Astrocyte (in vitro differentiated cells and primary cell): Measurements from ENCODE around the gene CREG2. TPM values are rescaled to one million over a fixed set of nuclear protein-coding genes. Genes with fewer than 3 reads are reported as not detected.

Experiments used
- DNase-seq: peaks from one replicate; pipeline ENCODE4 v3.0.0-alpha.2; 2010; ENCODE audit warnings: low read depth
- FAIRE-seq: peaks from 2 replicates; lab custom pipeline; 2011; peaks lifted over from hg19 to GRCh38; lab: Jason Lieb, UNC
- H2AFZ ChIP-seq: 2 replicates; pipeline ENCODE4 v1.6.0; 2012; ENCODE audit warnings: low read depth, low read length, inconsistent platforms
- H3K27ac ChIP-seq: 2 replicates; pipeline ENCODE4 v1.5.1; 2011; ENCODE audit warnings: low read depth, low read length, inconsistent platforms
- H3K27me3 ChIP-seq: 2 replicates; pipeline ENCODE4 v1.6.0; 2011; ENCODE audit warnings: low read length, inconsistent platforms; ENCODE audit not compliant: insufficient read depth
- H3K36me3 ChIP-seq: 2 replicates; pipeline ENCODE4 v1.5.1; 2011; ENCODE audit warnings: low read length, inconsistent platforms; ENCODE audit not compliant: insufficient read depth
- H3K4me1 ChIP-seq: 2 replicates; pipeline ENCODE4 v1.5.1; 2011; ENCODE audit warnings: low read length, inconsistent platforms; ENCODE audit not compliant: insufficient read depth
- H3K4me2 ChIP-seq: 2 replicates; pipeline ENCODE4 v1.6.0; 2012; ENCODE audit warnings: low read length, inconsistent platforms
- H3K4me3 ChIP-seq: 2 replicates; pipeline ENCODE4 v1.5.1; 2011; ENCODE audit warnings: low read depth, mild to moderate bottlenecking, low read length, inconsistent platforms; ENCODE audit not compliant: insufficient read depth
- H3K79me2 ChIP-seq: 2 replicates; pipeline ENCODE4 v1.6.0; 2012; ENCODE audit warnings: mild to moderate bottlenecking, low read length, inconsistent platforms; ENCODE audit not compliant: insufficient read depth
- H3K9ac ChIP-seq: 2 replicates; pipeline ENCODE4 v1.6.0; 2012; ENCODE audit warnings: mild to moderate bottlenecking, low read length, inconsistent platforms
- H3K9me3 ChIP-seq: 2 replicates; pipeline ENCODE4 v1.5.1; 2012; ENCODE audit warnings: low read depth, mild to moderate bottlenecking, low read length, inconsistent platforms; ENCODE audit not compliant: insufficient read depth
- H4K20me1 ChIP-seq: 2 replicates; pipeline ENCODE4 v1.6.0; 2012; ENCODE audit warnings: low read length, inconsistent platforms; ENCODE audit not compliant: insufficient read depth
- H3K27ac Mint-ChIP-seq: one replicate; pipeline ENCODE4 v1.8.0; 2021; ENCODE audit warnings: mild to moderate bottlenecking, mixed read lengths; ENCODE audit not compliant: unreplicated experiment
- H3K27me3 Mint-ChIP-seq: one replicate; pipeline ENCODE4 v1.8.0; 2021; ENCODE audit warnings: low read depth, mixed read lengths; ENCODE audit not compliant: unreplicated experiment
- H3K36me3 Mint-ChIP-seq: one replicate; pipeline ENCODE4 v1.8.0; 2021; ENCODE audit warnings: low read depth, mixed read lengths; ENCODE audit not compliant: unreplicated experiment
- H3K4me1 Mint-ChIP-seq: one replicate; pipeline ENCODE4 v1.8.0; 2021; ENCODE audit warnings: low read depth, mixed read lengths; ENCODE audit not compliant: unreplicated experiment
- H3K4me3 Mint-ChIP-seq: one replicate; pipeline ENCODE4 v1.8.0; 2021; ENCODE audit warnings: mild to moderate bottlenecking, moderate library complexity, mixed read lengths; ENCODE audit not compliant: unreplicated experiment
- H3K9me3 Mint-ChIP-seq: one replicate; pipeline ENCODE4 v1.8.0; 2021; ENCODE audit warnings: mild to moderate bottlenecking, mixed read lengths; ENCODE audit not compliant: unreplicated experiment
- EZH2 ChIP-seq: IDR thresholded peaks from 2 replicates; pipeline ENCODE4 v1.6.1; 2012; ENCODE audit warnings: mild to moderate bottlenecking, low read length, inconsistent platforms; ENCODE audit not compliant: insufficient read depth
- total RNA-seq: library from RNA; stranded (reverse); gene quantifications from 2 replicates; pipeline ENCODE4 v1.2.1, GENCODE V29; 2021
- TF ChIP-seq, protein P1 (sequence below): IDR thresholded peaks from 2 replicates; pipeline ENCODE4 v1.5.1; 2011; ENCODE audit warnings: low read depth, mild to moderate bottlenecking, inconsistent platforms, low read length, moderate library complexity; ENCODE audit not compliant: insufficient read depth

The CREG2 gene
- total RNA-seq, 1 donor from 2014 or later, result 0.11 TPM

DNA sequence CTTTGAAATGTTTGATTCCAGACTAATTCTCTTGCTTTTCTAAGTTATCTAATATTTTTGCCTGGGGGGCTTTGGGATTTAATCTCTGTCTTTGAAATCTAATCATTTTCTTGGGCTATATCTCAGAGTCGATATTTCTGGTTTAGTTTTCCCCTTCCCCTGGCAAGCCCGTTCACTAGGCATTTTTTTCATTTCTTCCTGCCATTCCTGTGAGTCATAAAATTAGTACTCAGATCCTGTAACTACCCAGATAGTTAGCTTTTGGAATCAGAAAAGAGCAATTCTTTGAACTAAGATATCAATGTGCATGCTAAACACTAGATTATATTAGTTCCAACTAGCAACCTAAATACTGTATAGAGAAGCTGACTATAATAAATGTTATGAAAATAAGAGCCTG lies 49.4 kb downstream of the CREG2 start:
- H3K9me3 Mint-ChIP-seq, result no peaks in the 10 kb centered on the region
- Histone ChIP-seq H2AFZ (no peak overlapping the region), H3K79me2 (no peaks in the 10 kb centered on the region), H3K4me3 (no peak overlapping the region), H3K9ac (no peak overlapping the region), H3K36me3 (no peaks in the 10 kb centered on the region), H3K9me3 (no peaks in the 10 kb centered on the region), H3K27ac (no peak overlapping the region), H3K27me3 (no peaks in the 10 kb centered on the region), H4K20me1 (no peaks in the 10 kb centered on the region), H3K4me2 (peak overlapping the region; percentile 60), H3K4me1 (peaks cover 9% of the 10 kb centered on the region)
- no peak for FAIRE-seq
- TF ChIP-seq, protein P1, sequence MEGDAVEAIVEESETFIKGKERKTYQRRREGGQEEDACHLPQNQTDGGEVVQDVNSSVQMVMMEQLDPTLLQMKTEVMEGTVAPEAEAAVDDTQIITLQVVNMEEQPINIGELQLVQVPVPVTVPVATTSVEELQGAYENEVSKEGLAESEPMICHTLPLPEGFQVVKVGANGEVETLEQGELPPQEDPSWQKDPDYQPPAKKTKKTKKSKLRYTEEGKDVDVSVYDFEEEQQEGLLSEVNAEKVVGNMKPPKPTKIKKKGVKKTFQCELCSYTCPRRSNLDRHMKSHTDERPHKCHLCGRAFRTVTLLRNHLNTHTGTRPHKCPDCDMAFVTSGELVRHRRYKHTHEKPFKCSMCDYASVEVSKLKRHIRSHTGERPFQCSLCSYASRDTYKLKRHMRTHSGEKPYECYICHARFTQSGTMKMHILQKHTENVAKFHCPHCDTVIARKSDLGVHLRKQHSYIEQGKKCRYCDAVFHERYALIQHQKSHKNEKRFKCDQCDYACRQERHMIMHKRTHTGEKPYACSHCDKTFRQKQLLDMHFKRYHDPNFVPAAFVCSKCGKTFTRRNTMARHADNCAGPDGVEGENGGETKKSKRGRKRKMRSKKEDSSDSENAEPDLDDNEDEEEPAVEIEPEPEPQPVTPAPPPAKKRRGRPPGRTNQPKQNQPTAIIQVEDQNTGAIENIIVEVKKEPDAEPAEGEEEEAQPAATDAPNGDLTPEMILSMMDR, result no peak
- TF ChIP-seq EZH2, result no peak
- H3K27me3 Mint-ChIP-seq, result peaks cover 8% of the 10 kb centered on the region
- H3K36me3 Mint-ChIP-seq, result no peaks in the 10 kb centered on the region
- DNase-seq, result peak; percentile 45
- H3K4me3 Mint-ChIP-seq, result no peak overlapping the region
- peaks cover 7% of the 10 kb centered on the region for H3K4me1 Mint-ChIP-seq
- H3K27ac Mint-ChIP-seq, result peak overlapping the region; percentile 70

GRCh38 chr2:101332885-101333766 lies 54.2 kb downstream of the CREG2 start:
- Histone ChIP-seq H3K4me3 (no peak overlapping the region), H3K79me2 (no peaks in the 10 kb centered on the region), H4K20me1 (no peaks in the 10 kb centered on the region), H3K9ac (no peak overlapping the region), H3K36me3 (no peaks in the 10 kb centered on the region), H3K4me2 (no peak overlapping the region), H3K4me1 (peaks cover 26% of the 10 kb centered on the region), H2AFZ (no peak overlapping the region), H3K9me3 (no peaks in the 10 kb centered on the region), H3K27ac (no peak overlapping the region), H3K27me3 (no peaks in the 10 kb centered on the region)
- no peak for FAIRE-seq
- TF ChIP-seq EZH2, result no peak
- TF ChIP-seq, protein P1, result no peak
- no peaks in the 10 kb centered on the region for H3K36me3 Mint-ChIP-seq
- H3K27ac Mint-ChIP-seq, result no peak overlapping the region
- H3K27me3 Mint-ChIP-seq, result peaks cover under 1% of the 10 kb centered on the region
- H3K4me3 Mint-ChIP-seq, result no peak overlapping the region
- no peak for DNase-seq
- H3K4me1 Mint-ChIP-seq, result peaks cover 21% of the 10 kb centered on the region
- H3K9me3 Mint-ChIP-seq, result no peaks in the 10 kb centered on the region

GRCh38 chr2:101331202-101331601 lies 56.1 kb downstream of the CREG2 start:
- no peaks in the 10 kb centered on the region for H3K27me3 ChIP-seq
- H4K20me1 ChIP-seq, result no peaks in the 10 kb centered on the region
- no peaks in the 10 kb centered on the region for H3K79me2 ChIP-seq
- H3K4me1 ChIP-seq, result peaks cover 20% of the 10 kb centered on the region
- H3K4me2 ChIP-seq, result no peak overlapping the region
- no peak overlapping the region for H2AFZ ChIP-seq
- Mint-ChIP-seq H3K27me3 (no peaks in the 10 kb centered on the region), H3K27ac (no peak overlapping the region), H3K9me3 (no peaks in the 10 kb centered on the region), H3K4me3 (no peak overlapping the region), H3K4me1 (peaks cover 16% of the 10 kb centered on the region), H3K36me3 (no peaks in the 10 kb centered on the region)
- no peak overlapping the region for H3K27ac ChIP-seq
- no peak for TF ChIP-seq EZH2
- TF ChIP-seq, protein P1, result no peak
- no peak overlapping the region for H3K9ac ChIP-seq
- no peak overlapping the region for H3K4me3 ChIP-seq
- FAIRE-seq (no peak), DNase-seq (no peak)
- no peaks in the 10 kb centered on the region for H3K9me3 ChIP-seq
- H3K36me3 ChIP-seq, result no peaks in the 10 kb centered on the region
